HCT116 (cell line): ENCODE data around the gene IPO8. TPM values are rescaled to one million over a fixed set of nuclear protein-coding genes. Genes with fewer than 3 reads are reported as not detected.

Experiments
- ATAC-seq: fragments of 200-7000 bp; cut with Tn5 transposase; 2 replicates; pipeline ENCODE4 v1.9.1; 2020; ENCODE audit warnings: mild to moderate bottlenecking, moderate library complexity
- BruUV-seq: library from RNA; stranded (reverse); fragments of 400-500 nt; replicated peaks from 2 replicates; lab custom pipeline; 2021; lab: Mats Ljungman, UMichigan
- CTCF ChIA-PET: fragments of 300-600 bp; sonication (Branson Sonifier 250); formaldehyde crosslinking; loops from one replicate; lab custom pipeline; 2021; ENCODE audit warnings: antibody characterized with exemption; lab: Charles Lee
- POLR2A ChIA-PET: fragments of 300-600, 350-600 bp; sonication (Branson Sonifier 250); formaldehyde crosslinking; loops from one replicate; lab custom pipeline; 2021; ENCODE audit warnings: antibody characterized with exemption; lab: Charles Lee
- RAD21 ChIA-PET, 2 experiments: fragments of 300-600 bp; sonication (Branson Sonifier 250); formaldehyde crosslinking; loops; one replicate each; lab custom pipeline; 2023; ENCODE audit warnings: low total read pairs in 2 of 2; ENCODE audit not compliant: uncharacterized antibody in 2 of 2, unreplicated experiment in 2 of 2, low non-redundant PET in 1 of 2; lab: Charles Lee
- DNase-seq: peaks from one replicate; pipeline ENCODE4 v3.0.0-alpha.2; 2010; ENCODE audit warnings: low read depth, low spot score
- H2AFZ ChIP-seq: fragments of 200-600 bp; shearing (Covaris generic), sonication (generic); 2 replicates; pipeline ENCODE4 v1.6.1; 2017; ENCODE audit warnings: low read depth, mixed run types, mixed read lengths, antibody characterized with exemption, low read length; ENCODE audit not compliant: poor library complexity, severe bottlenecking
- H3K27ac ChIP-seq: 2 replicates; pipeline ENCODE4 v1.5.1; 2012; ENCODE audit warnings: low read depth, low read length
- H3K27me3 ChIP-seq: fragments of 200-600 bp; sonication (generic); 2 replicates; pipeline ENCODE4 v1.6.1; 2016; ENCODE audit warnings: mixed run types, low read length, mixed read lengths; ENCODE audit not compliant: insufficient read depth
- H3K36me3 ChIP-seq, 2 experiments: fragments of 200-500 bp in 1 of 2; fragments of 200-600 bp in 1 of 2; sonication (Bioruptor generic) in 1 of 2; sonication (generic) in 1 of 2; 2 replicates each; pipeline versions ENCODE4 v1.5.1 to v1.6.1; 2014 to 2016; ENCODE audit warnings: low read length in 2 of 2, inconsistent platforms in 1 of 2, mixed read lengths in 1 of 2, mixed run types in 1 of 2; ENCODE audit not compliant: insufficient read depth in 2 of 2, control insufficient read depth in 1 of 2
- H3K4me1 ChIP-seq, 2 experiments: fragments of 200-600 bp in 1 of 2; sonication (generic) in 1 of 2; 2 replicates each; pipeline versions ENCODE4 v1.5.1 to v1.6.1; 2012 to 2017; ENCODE audit warnings: low read length in 2 of 2, inconsistent platforms in 1 of 2, mild to moderate bottlenecking in 1 of 2, mixed read lengths in 1 of 2, mixed run types in 1 of 2, moderate library complexity in 1 of 2; ENCODE audit not compliant: insufficient read depth in 2 of 2, control insufficient read depth in 1 of 2
- H3K4me2 ChIP-seq: fragments of 200-600 bp; sonication (generic); 2 replicates; pipeline ENCODE4 v1.6.1; 2017; ENCODE audit warnings: mixed run types, low read length, mixed read lengths
- H3K4me3 ChIP-seq, 2 experiments: fragments of 200-600 bp in 1 of 2; sonication (generic) in 1 of 2; replicated peaks in 1 of 2; 2 replicates each; pipeline ENCODE4 v1.5.1; 2011 to 2016; ENCODE audit warnings: low read length in 2 of 2, control low read depth in 1 of 2, low read depth in 1 of 2, mild to moderate bottlenecking in 1 of 2, mixed read lengths in 1 of 2, mixed run types in 1 of 2
- H3K79me2 ChIP-seq: fragments of 200-600 bp; sonication (generic); 2 replicates; pipeline ENCODE4 v1.6.1; 2017; ENCODE audit warnings: mild to moderate bottlenecking, mixed run types, low read length, moderate library complexity, mixed read lengths; ENCODE audit not compliant: insufficient read depth
- H3K9ac ChIP-seq: fragments of 200-600 bp; sonication (generic); 2 replicates; pipeline ENCODE4 v1.6.1; 2016; ENCODE audit warnings: low read length, mixed read lengths
- H3K9me2 ChIP-seq: fragments of 200-600 bp; sonication (generic), shearing (Covaris generic); 2 replicates; pipeline ENCODE4 v1.6.1; 2017; ENCODE audit warnings: mixed run types, mild to moderate bottlenecking, moderate library complexity; ENCODE audit not compliant: insufficient read depth
- H3K9me3 ChIP-seq, 2 experiments: fragments of 200-500 bp in 1 of 2; fragments of 200-600 bp in 1 of 2; sonication (Bioruptor generic) in 1 of 2; sonication (generic) in 1 of 2; 2 replicates each; pipeline ENCODE4 v1.6.1; 2014 to 2017; ENCODE audit warnings: low read length in 2 of 2, mixed read lengths in 2 of 2, inconsistent platforms in 1 of 2, low read depth in 1 of 2, mild to moderate bottlenecking in 1 of 2, mixed run types in 1 of 2, moderate library complexity in 1 of 2; ENCODE audit not compliant: control insufficient read depth in 1 of 2, insufficient read depth in 1 of 2
- H4K20me1 ChIP-seq: fragments of 200-600 bp; sonication (generic), shearing (Covaris generic); 2 replicates; pipeline ENCODE4 v1.6.1; 2017; ENCODE audit warnings: mixed run types, mild to moderate bottlenecking, moderate library complexity; ENCODE audit not compliant: insufficient read depth
- ATF3 ChIP-seq: IDR thresholded peaks from 2 replicates; pipeline ENCODE4 v1.6.1; 2012
- EGR1 ChIP-seq: IDR thresholded peaks from 2 replicates; pipeline ENCODE4 v1.6.1; 2012; ENCODE audit warnings: low read depth
- ELF1 ChIP-seq: IDR thresholded peaks from 2 replicates; pipeline ENCODE4 v1.6.1; 2012; ENCODE audit warnings: low read depth, borderline replicate concordance
- EZH2phosphoT487 ChIP-seq: fragments of 200-600 bp; IDR thresholded peaks from 2 replicates; pipeline ENCODE4 v1.6.1; 2018; ENCODE audit warnings: antibody characterized with exemption, borderline replicate concordance
- POLR2AphosphoS5 ChIP-seq: IDR thresholded peaks from 2 replicates; pipeline ENCODE4 v1.6.1; 2011; ENCODE audit warnings: mild to moderate bottlenecking, low read depth, low read length, moderate library complexity
- RAD21 ChIP-seq: IDR thresholded peaks from 2 replicates; pipeline ENCODE4 v1.6.1; 2012; ENCODE audit warnings: low read depth, mild to moderate bottlenecking
- REST ChIP-seq: IDR thresholded peaks from 2 replicates; pipeline ENCODE4 v1.6.1; 2012; ENCODE audit warnings: low read depth
- SP1 ChIP-seq: IDR thresholded peaks from 2 replicates; pipeline ENCODE4 v1.6.1; 2012; ENCODE audit warnings: low read depth
- TCF7L2 ChIP-seq: IDR thresholded peaks from 2 replicates; pipeline ENCODE4 v1.7.0; 2011; ENCODE audit warnings: borderline replicate concordance, inconsistent platforms; ENCODE audit not compliant: insufficient read depth, insufficient read length; ENCODE audit errors: extremely low read depth
- YY1 ChIP-seq: IDR thresholded peaks from 2 replicates; pipeline ENCODE4 v1.6.1; 2011; ENCODE audit warnings: low read length, low read depth, moderate library complexity, mild to moderate bottlenecking; ENCODE audit not compliant: insufficient replicate concordance; ENCODE audit errors: extremely low read depth
- ZFX ChIP-seq: fragments of 450-650 bp; IDR thresholded peaks from 2 replicates; pipeline ENCODE4 v1.6.1; 2017
- ZNF274 ChIP-seq: fragments of 200-500 bp; sonication (Bioruptor generic); IDR thresholded peaks from 2 replicates; pipeline ENCODE4 v1.6.1; 2014; ENCODE audit warnings: mild to moderate bottlenecking, low read depth, low read length, inconsistent platforms
- intact Hi-C: fragments of 100-400 bp; cut with micrococcal nuclease; formaldehyde crosslinking; loops from 2 replicates; pipeline ENCODE4 v1.10.0; 2022
- total RNA-seq: library from RNA; stranded (reverse); gene quantifications from one replicate; pipeline ENCODE4 v1.2.1, GENCODE V29; 2021; ENCODE audit not compliant: unreplicated experiment
- TF ChIP-seq, protein P1 (sequence below): IDR thresholded peaks from 2 replicates; pipeline ENCODE4 v1.6.1; 2012

Gene IPO8
- total RNA-seq, 1 experiment from 2014 or later = 41.4 TPM

GRCh38 chr12:30580344-30580743, 115.3 kb downstream of the IPO8 start:
- CTCF ChIA-PET = no interaction called here

More at GRCh38 chr12:30580344-30580743, 115.3 kb downstream of the IPO8 start:
- Histone ChIP-seq H3K27me3 (no peaks in the 10 kb centered on the region), H3K9ac (no peak overlapping the region), H3K4me2 (no peak overlapping the region), H3K4me3 (no peak overlapping the region), H3K36me3 (no peaks in the 10 kb centered on the region), H3K9me2 (no peaks in the 10 kb centered on the region), H3K27ac (no peak overlapping the region), H3K4me1 (no peaks in the 10 kb centered on the region), H3K9me3 (no peaks in the 10 kb centered on the region), H4K20me1 (no peaks in the 10 kb centered on the region), H3K79me2 (no peaks in the 10 kb centered on the region), H2AFZ (no peak overlapping the region)
- no peak for ATAC-seq
- intact Hi-C loops = no loop called here
- no peak for DNase-seq
- no TSS peak for BruUV-seq
- POLR2A ChIA-PET = no interaction called here
- RAD21 ChIA-PET = no interaction called here
- TF ChIP-seq ATF3 (no peak), ZFX (no peak), REST (no peak), POLR2AphosphoS5 (no peak), RAD21 (no peak), EGR1 (no peak), ZNF274 (no peak), EZH2phosphoT487 (no peak), ELF1 (no peak), SP1 (no peak), TCF7L2 (no peak), YY1 (no peak)
- TF ChIP-seq, protein P1, sequence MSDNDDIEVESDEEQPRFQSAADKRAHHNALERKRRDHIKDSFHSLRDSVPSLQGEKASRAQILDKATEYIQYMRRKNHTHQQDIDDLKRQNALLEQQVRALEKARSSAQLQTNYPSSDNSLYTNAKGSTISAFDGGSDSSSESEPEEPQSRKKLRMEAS = no peak

Other genes starting within 250 kb of the IPO8 start
- gene CAPRIN2, start 59.1 kb upstream of the IPO8 start, total RNA-seq = 30.8 TPM
- not detected for gene TSPAN11, start 230.9 kb upstream of the IPO8 start, total RNA-seq